DMS53 (cell line): ENCODE results near the gene BMAL2.
A peak's percentile ranks its signal among the peaks of the same experiment; 100 is the strongest.

Experiments used
- DNase-seq: peaks from one replicate; lab custom pipeline; 2025; lab: John Stamatoyannopoulos, UW

Gene BMAL2

GRCh38 chr12:27355979-27356378 lies 23.3 kb downstream of the BMAL2 start:
- no peak for DNase-seq

- DNase-seq, result peak; percentile 21
Measured at GRCh38 chr12:27359578-27360340, 27.1 kb downstream of the BMAL2 start.

GRCh38 chr12:27361372-27361771 lies 28.7 kb downstream of the BMAL2 start:
- no peak for DNase-seq

- DNase-seq, result no peak
Measured at GRCh38 chr12:27366621-27367020, 34.0 kb downstream of the BMAL2 start.

- DNase-seq, result no peak
Measured at GRCh38 chr12:27367078-27367477, 34.4 kb downstream of the BMAL2 start.

GRCh38 chr12:27382171-27382795 lies 49.6 kb downstream of the BMAL2 start:
- no peak for DNase-seq
